Mucosa of descending colon (tissue), 3 donors: ENCODE measurements around the gene CHST13. TPM values are rescaled to one million over a fixed set of nuclear protein-coding genes. Genes with fewer than 3 reads are reported as not detected.
A peak's percentile ranks its signal among the peaks of the same experiment; 100 is the strongest.

ENCODE experiments used
- ATAC-seq: fragments of 200-7000 bp; cut with Tn5 transposase; one replicate; pipeline ENCODE4 v1.9.1; 2020; ENCODE audit warnings: mild to moderate bottlenecking, moderate library complexity
- DNase-seq, 3 donors: peaks; one replicate each; pipeline ENCODE4 v3.0.0-alpha.2; 2020
- H3K36me3 ChIP-seq: fragments of 200-600 bp; one replicate; pipeline ENCODE4 v1.8.0; 2021; ENCODE audit warnings: low read depth, mild to moderate bottlenecking
- H3K4me1 ChIP-seq: fragments of 200-600 bp; one replicate; pipeline ENCODE4 v1.8.0; 2021; ENCODE audit warnings: low read depth, mild to moderate bottlenecking
- H3K4me3 ChIP-seq: fragments of 200-600 bp; one replicate; pipeline ENCODE4 v1.8.0; 2021; ENCODE audit warnings: mild to moderate bottlenecking
- H3K9me3 ChIP-seq: fragments of 200-600 bp; one replicate; pipeline ENCODE4 v1.8.0; 2021; ENCODE audit warnings: mild to moderate bottlenecking
- CTCF ChIP-seq: fragments of 200-600 bp; IDR thresholded peaks from one replicate; pipeline ENCODE4 v1.8.0; 2022; ENCODE audit warnings: antibody characterized with exemption, mild to moderate bottlenecking
- intact Hi-C, 2 donors: fragments of 100-400 bp; cut with DNase I in 1 of 2; cut with micrococcal nuclease in 1 of 2; formaldehyde crosslinking; loops; one replicate each; pipeline versions ENCODE4 v1.11.0 to v1.11.1; 2022; cut with DNase I, micrococcal nuclease
- total RNA-seq, 3 donors: library from RNA; stranded (reverse); fragmentation: NEBNext Ultra II Directional in 2 of 3; extraction: Animal tissue kit (Norgen Biotek cat#: 25700) in 2 of 3; gene quantifications; one replicate each; pipeline versions ENCODE4 v1.2.1 to v1.2.4, GENCODE V29; 2021 to 2023
- donor health status: DM: no; HTN: no; CAD: no; lungs with moderate emphysema.
- donor health status: DM: no; HTN: no; CAD: no.
- donor health status: DM: no; HTN: yes; CAD: no.

Gene CHST13
- total RNA-seq, 3 donors from 2014 or later: 0.27 to 5.7 (median 0.98) TPM

- peak in 1 of 3 donors; percentile 35 for DNase-seq
- TF ChIP-seq CTCF: no peak
- no peaks in the 10 kb centered on the region for H3K4me1 ChIP-seq
- no peaks in the 10 kb centered on the region for H3K36me3 ChIP-seq
- no peaks in the 10 kb centered on the region for H3K9me3 ChIP-seq
- no peak for ATAC-seq
- no peak overlapping the region for H3K4me3 ChIP-seq
- intact Hi-C loops: no loop called here
Measured at GRCh38 chr3:126488886-126489569, 34.9 kb upstream of the CHST13 start.

DNA sequence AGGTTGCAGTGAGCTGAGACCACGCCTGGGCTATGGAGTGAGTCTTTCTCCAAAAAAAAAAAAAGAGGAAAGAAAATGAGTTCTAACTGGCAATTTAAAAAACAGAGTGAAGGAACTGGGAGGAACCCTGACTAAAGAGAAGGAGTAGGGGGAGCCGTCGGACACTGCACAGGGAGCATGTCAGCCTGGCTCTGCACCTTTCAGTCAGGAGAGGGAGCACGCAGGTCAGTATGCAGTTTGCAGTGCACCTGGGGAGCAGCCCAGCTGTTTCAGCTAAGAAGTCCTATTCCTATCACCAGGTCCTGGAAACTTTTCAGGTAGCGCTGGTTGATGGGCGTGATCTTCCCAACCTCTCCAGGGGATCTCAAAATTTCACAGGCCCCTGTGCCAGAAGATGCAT, 33.3 kb upstream of the CHST13 start:
- Histone ChIP-seq H3K9me3 (no peaks in the 10 kb centered on the region), H3K36me3 (no peaks in the 10 kb centered on the region), H3K4me1 (no peaks in the 10 kb centered on the region), H3K4me3 (no peak overlapping the region)
- ATAC-seq (no peak), DNase-seq (no peak)
- TF ChIP-seq CTCF: no peak
- intact Hi-C loops: no loop called here

DNA sequence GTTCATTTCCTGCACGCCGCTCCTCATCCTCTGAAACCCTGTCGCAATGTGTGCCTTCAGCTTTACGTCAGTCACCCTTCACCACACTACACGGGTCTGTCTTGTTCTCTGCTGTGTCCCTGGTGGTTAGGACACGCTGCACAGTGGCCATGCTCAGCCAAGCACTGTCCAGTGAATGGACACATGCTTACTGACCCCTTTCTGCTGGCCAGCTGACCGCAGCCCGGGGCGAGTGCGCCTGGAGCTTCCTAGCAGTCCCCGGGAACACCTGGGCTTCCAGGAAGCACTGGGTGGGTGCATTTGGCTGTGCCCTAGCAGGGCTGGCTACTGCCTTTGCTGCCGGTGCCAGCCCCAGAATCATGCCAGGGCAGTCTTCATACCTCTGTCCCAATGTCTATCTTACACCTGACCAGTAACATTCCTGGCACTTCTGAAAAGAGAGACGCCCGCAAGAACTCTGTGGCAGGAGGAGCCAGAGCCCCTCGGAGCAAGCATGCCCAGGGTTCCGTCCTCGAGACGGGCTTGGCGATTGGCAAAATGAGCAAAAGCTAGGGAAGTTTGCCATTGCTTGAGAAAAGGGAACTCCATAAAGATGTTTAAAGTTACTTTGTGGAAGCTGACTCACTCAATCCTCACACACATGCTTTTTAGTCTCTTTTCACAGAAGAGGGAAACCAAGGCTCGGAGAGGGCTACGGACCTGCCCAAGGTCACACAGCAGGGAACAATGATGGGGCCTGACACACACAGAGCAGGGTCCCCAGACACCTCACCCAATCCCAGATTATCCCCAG, 32.5 kb upstream of the CHST13 start:
- intact Hi-C loops: no loop called here
- ATAC-seq: no peak
- peak in 1 of 3 donors; percentile 31 for DNase-seq
- Histone ChIP-seq H3K9me3 (no peaks in the 10 kb centered on the region), H3K36me3 (no peaks in the 10 kb centered on the region), H3K4me3 (no peak overlapping the region), H3K4me1 (no peaks in the 10 kb centered on the region)
- TF ChIP-seq CTCF: no peak

DNA sequence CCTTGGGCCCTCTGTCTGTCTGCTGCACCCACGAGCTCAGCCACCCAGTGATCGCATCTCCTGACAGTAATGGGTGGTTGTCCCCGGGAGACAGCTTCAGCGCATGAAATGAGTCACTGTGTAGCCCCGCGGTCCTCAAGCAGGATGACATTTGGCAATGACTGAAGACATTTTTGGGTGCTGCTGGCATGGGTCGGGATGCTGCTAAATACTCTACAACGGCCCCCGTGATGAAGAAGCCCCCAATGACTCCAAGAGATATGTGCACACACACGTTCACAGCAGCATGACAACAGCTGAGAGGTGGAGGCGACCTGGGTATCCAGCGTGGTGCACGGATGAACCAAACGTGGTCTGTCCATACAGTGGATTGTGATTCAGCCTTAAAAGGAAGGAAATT, 30.9 kb upstream of the CHST13 start:
- no peaks in the 10 kb centered on the region for H3K36me3 ChIP-seq
- no peaks in the 10 kb centered on the region for H3K4me1 ChIP-seq
- no peak overlapping the region for H3K4me3 ChIP-seq
- ATAC-seq: no peak
- no peaks in the 10 kb centered on the region for H3K9me3 ChIP-seq
- DNase-seq: no peak
- no peak for TF ChIP-seq CTCF
- intact Hi-C loops: no loop called here

DNA sequence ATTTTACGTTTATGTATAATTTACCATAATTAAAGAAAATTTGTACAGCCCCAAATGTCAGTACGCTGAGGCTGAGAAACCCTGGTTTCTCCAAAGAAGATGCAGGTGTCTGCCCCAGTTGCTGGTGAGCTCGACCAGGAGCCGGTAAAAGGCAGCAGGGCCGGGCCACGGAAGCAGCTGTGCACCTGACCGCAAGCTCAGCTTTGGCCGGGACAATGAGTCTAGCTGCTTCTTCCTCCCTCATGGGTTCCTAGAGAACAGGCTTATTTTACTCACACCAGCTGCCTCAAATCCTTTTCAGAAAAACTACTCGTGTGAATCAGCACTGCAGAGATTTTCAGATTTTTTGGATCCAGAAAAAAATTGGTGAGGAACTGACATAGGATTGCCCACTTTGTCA, 30.2 kb upstream of the CHST13 start:
- no peak overlapping the region for H3K4me3 ChIP-seq
- no peaks in the 10 kb centered on the region for H3K9me3 ChIP-seq
- no peaks in the 10 kb centered on the region for H3K36me3 ChIP-seq
- intact Hi-C loops: no loop called here
- TF ChIP-seq CTCF: no peak
- ATAC-seq (no peak), DNase-seq (no peak)
- no peaks in the 10 kb centered on the region for H3K4me1 ChIP-seq
